BLaER1 treated with 17β-estradiol and CSF1 and Interleukin-3, amounts not matched to agents 10 nM and 100 nM (cell line): ENCODE measurements around the gene NOD1.

Experiments used
- H3K27ac ChIP-seq, 11 experiments: shearing (Covaris generic); formaldehyde crosslinking; 2 replicates each; pipeline ENCODE4 v1.8.1; 2022
- H3K27me3 ChIP-seq, 11 experiments: shearing (Covaris generic); formaldehyde crosslinking; 2 replicates each; pipeline ENCODE4 v1.8.1; 2022
- H3K36me3 ChIP-seq, 11 experiments: shearing (Covaris generic); formaldehyde crosslinking; 2 replicates each; pipeline ENCODE4 v1.8.1; 2022
- H3K4me1 ChIP-seq, 10 experiments: shearing (Covaris generic); formaldehyde crosslinking; 2 replicates each; pipeline ENCODE4 v1.8.1; 2022
- H3K4me2 ChIP-seq, 11 experiments: shearing (Covaris generic); formaldehyde crosslinking; 2 replicates each; pipeline ENCODE4 v1.8.1; 2022
- H3K4me3 ChIP-seq, 10 experiments: shearing (Covaris generic); formaldehyde crosslinking; 2 replicates each; pipeline ENCODE4 v1.8.1; 2022
- H3K9ac ChIP-seq, 11 experiments: shearing (Covaris generic); formaldehyde crosslinking; 2 replicates each; pipeline ENCODE4 v1.8.1; 2022
- H3K9me3 ChIP-seq, 11 experiments: shearing (Covaris generic); formaldehyde crosslinking; replicated peaks in 1 of 11; 2 replicates each; pipeline ENCODE4 v1.8.1; 2022
- H4K20me1 ChIP-seq, 11 experiments: shearing (Covaris generic); formaldehyde crosslinking; 2 replicates each; pipeline ENCODE4 v1.8.1; 2022
- Cebpa-rat ChIP-seq, 11 experiments: shearing (Covaris generic); IDR thresholded peaks; 2 replicates each; pipeline ENCODE4 v1.8.1; 2022

The NOD1 gene

DNA sequence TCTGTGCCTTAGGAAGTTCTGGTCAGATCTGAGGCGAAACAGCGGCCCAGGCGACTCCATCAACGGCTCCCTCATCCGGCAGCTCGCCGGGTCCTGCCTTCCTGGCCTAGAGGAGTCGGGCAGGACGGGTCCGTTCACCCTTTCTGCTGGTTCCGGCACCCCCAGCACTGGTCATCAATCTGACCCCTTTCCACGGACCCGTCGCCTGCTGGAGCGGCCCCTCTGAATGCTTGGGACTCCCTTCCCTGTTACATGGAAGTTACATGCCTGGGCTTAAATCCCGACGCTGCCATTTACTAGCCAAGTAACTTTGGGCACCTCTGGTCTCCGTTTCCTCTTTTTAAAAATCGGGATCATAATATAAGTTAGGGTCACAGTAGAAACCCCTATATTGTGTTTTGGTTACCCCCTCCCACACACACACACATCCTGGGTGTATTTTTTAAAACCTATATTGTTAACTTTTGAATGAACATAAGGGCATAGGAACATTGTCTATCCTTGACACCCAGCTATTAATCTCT is 26.7 kb upstream of the NOD1 start:
- no peaks in the 10 kb centered on the region for H3K27me3 ChIP-seq
- peak overlapping the region; percentile 61 to 95 (median 87) for H3K27ac ChIP-seq
- H3K36me3 ChIP-seq: peaks cover 0 to 23% (median 12%) of the 10 kb centered on the region in 11 experiments; a peak in 15 of 22 replicates
- peak overlapping the region; percentile 87 to 96 (median 92) for H3K4me2 ChIP-seq
- H3K9ac ChIP-seq: peak overlapping the region; percentile 79 to 94 (median 90)
- peak overlapping the region; percentile 84 to 97 (median 92) for H3K4me3 ChIP-seq
- peaks cover 23 to 33% (median 27%) of the 10 kb centered on the region in 10 experiments for H3K4me1 ChIP-seq
- H3K9me3 ChIP-seq: peaks cover 8 to 19% (median 13%) of the 10 kb centered on the region in 11 experiments; a peak in 18 of 22 replicates
- TF ChIP-seq Cebpa-rat (IDR thresholded peaks at IDR 0.05): no peak
- H4K20me1 ChIP-seq: peaks cover 0 to 18% (median 9%) of the 10 kb centered on the region in 11 experiments; a peak in 10 of 22 replicates

- H3K27ac ChIP-seq: peak within 1 kb of the TSS; percentile 61 to 95 (median 87)
- peaks cover 4 to 30% (median 16%) of the 10 kb centered on the region in 11 experiments; a peak in 19 of 22 replicates for H3K36me3 ChIP-seq
- TF ChIP-seq Cebpa-rat (IDR thresholded peaks at IDR 0.05): no peak; a peak in 1 of 22 replicates
- H3K4me1 ChIP-seq: peaks cover 23 to 33% (median 27%) of the 10 kb centered on the region in 10 experiments
- no peaks in the 10 kb centered on the region for H3K27me3 ChIP-seq
- peaks cover 0 to 18% (median 9%) of the 10 kb centered on the region in 11 experiments; a peak in 10 of 22 replicates for H4K20me1 ChIP-seq
- H3K4me2 ChIP-seq: peak within 1 kb of the TSS; percentile 91 to 98 (median 94)
- H3K4me3 ChIP-seq: peak within 1 kb of the TSS; percentile 84 to 97 (median 92)
- peaks cover 8 to 19% (median 13%) of the 10 kb centered on the region in 11 experiments; a peak in 18 of 22 replicates for H3K9me3 ChIP-seq
- H3K9ac ChIP-seq: peak within 1 kb of the TSS; percentile 86 to 94 (median 90)
Observed at GRCh38 chr7:30504301-30505173, 26.0 kb upstream of the NOD1 start, which contains the start of gene GGCT. Gene GGCT (minus strand): TSS chr7:30504829. CDS start chr7:30504709, 120 bp downstream.

DNA sequence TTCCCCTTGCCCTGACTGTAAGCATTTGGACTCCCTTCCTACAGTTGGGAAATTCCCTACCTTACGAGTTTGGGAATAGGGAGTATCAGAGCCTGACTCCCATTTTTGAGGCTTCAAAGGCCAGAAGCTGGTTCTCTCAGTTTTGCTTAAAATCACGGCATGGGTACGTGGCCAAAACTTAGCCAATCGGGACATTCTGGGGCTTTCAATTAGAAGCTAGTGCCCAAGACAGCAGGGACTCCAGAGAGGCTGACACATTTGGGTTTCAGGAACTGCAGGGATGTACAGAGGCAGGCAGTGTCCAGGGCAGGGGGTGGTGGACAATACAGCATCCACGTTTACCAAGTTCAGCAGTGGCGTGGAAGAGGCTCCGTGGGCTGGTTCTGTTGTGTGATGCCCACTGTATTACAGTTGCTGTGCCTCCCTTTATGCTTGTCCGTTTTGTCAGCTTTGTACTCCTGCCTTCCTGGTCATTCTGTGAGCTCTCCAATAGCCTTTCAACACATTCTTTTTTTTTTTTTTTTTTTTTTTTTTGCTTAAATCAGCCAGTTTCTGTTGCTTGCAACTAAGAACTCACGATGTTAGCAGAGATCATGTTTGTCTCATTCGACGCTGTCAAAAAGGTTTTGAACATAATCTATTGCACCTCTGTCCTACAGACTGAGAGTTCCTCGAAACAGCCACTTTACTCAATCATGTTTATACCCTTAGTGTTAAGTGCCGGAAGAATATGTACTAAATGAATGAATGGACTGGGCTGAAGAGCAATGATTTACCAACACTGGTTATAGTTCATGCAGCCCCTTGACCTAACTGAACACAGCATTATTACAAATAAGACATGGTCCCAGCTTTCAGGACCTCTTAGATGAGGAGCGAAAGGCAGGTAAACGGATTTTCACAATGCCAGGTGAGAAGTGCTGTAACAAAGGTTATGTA is 25.0 kb upstream of the NOD1 start:
- Histone ChIP-seq H3K4me2 (peak overlapping the region; percentile 79 to 98 (median 93)), H3K4me1 (peaks cover 23 to 33% (median 27%) of the 10 kb centered on the region in 10 experiments), H3K27ac (peak overlapping the region in 10 of 11 experiments; percentile 75 to 95 (median 88); a peak in 20 of 22 replicates), H3K9ac (peak overlapping the region; percentile 86 to 94 (median 90)), H4K20me1 (peaks cover 0 to 18% (median 9%) of the 10 kb centered on the region in 11 experiments; a peak in 10 of 22 replicates), H3K4me3 (peak overlapping the region; percentile 84 to 97 (median 92)), H3K9me3 (peaks cover 8 to 22% (median 16%) of the 10 kb centered on the region in 11 experiments; a peak in 18 of 22 replicates), H3K27me3 (no peaks in the 10 kb centered on the region), H3K36me3 (peaks cover 11 to 40% (median 26%) of the 10 kb centered on the region in 11 experiments)
- no peak for TF ChIP-seq Cebpa-rat (IDR thresholded peaks at IDR 0.05)

DNA sequence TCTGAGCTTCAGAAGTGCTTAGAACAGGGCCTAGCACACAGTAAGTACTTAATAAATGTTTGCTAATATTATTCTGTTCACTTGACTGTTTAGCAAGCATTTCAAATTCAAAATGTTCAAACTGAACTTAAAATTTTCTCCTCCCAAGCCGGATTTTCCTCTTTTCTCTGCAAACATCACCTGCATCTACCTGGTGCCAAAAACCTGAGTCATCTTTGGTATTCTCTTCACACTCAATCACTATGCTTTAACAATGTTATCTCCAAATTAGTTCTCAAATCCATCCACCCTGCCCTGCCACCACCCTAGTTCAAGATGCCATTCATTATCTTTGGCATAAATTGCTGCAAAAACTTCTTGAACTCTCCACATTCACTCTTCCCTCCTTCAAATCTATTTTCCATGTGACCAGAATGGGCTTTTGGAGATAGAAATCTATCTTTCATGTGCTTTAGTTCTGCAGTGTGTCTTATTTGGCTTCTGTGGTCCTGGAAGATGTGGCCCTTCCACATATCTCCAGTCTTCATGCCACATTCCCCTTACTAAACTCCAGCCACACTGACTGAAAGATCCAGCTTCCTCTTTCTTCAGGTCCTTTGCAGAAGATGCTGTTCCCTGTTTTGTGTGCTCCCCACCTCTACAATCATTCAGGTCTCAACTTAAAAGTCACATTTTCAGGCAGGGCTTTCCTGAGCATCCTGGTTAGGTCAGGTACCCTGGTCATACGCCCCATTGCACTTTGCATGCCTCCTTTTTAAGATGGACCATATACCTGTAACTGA is 24.1 kb upstream of the NOD1 start:
- peak overlapping the region in 7 of 10 experiments; percentile 84 to 97 (median 92); a peak in 7 of 20 replicates for H3K4me3 ChIP-seq
- peaks cover 23 to 33% (median 27%) of the 10 kb centered on the region in 10 experiments for H3K4me1 ChIP-seq
- H3K27me3 ChIP-seq: no peaks in the 10 kb centered on the region
- TF ChIP-seq Cebpa-rat (IDR thresholded peaks at IDR 0.05): no peak
- peaks cover 6 to 24% (median 15%) of the 10 kb centered on the region in 11 experiments; a peak in 18 of 22 replicates for H3K9me3 ChIP-seq
- peak overlapping the region; percentile 79 to 98 (median 93) for H3K4me2 ChIP-seq
- H3K36me3 ChIP-seq: peaks cover 16 to 47% (median 32%) of the 10 kb centered on the region in 11 experiments
- H3K27ac ChIP-seq: no peak overlapping the region
- H3K9ac ChIP-seq: peak overlapping the region in 3 of 11 experiments; percentile 90 to 94 (median 91); a peak in 2 of 22 replicates
- H4K20me1 ChIP-seq: peaks cover 0 to 18% (median 9%) of the 10 kb centered on the region in 11 experiments; a peak in 10 of 22 replicates

DNA sequence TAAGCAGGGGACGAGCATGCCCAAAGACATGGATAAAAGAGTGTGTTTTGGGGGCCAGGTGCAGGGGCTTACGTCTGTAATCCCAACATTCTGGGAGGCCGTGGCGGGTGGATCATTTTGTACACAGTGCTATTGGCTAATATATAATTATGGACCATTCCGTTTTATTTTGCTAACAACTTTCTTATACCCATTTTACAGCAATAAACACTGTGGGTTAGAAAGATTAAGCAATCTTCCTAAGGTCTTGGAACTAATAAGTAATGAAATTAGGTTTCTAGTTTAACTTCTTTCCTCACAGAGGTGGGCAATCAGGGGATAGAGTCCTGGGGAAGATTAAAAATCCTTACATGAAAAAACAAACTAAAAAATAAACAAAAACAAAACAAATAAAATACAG is 22.7 kb upstream of the NOD1 start:
- no peak overlapping the region for H3K9ac ChIP-seq
- H3K27me3 ChIP-seq: no peaks in the 10 kb centered on the region
- H3K36me3 ChIP-seq: peaks cover 30 to 61% (median 45%) of the 10 kb centered on the region in 11 experiments
- H3K4me1 ChIP-seq: peaks cover 23 to 33% (median 27%) of the 10 kb centered on the region in 10 experiments
- H3K27ac ChIP-seq: no peak overlapping the region
- TF ChIP-seq Cebpa-rat (IDR thresholded peaks at IDR 0.05): no peak
- H3K4me3 ChIP-seq: no peak overlapping the region
- H3K9me3 ChIP-seq: peaks cover 0 to 25% (median 16%) of the 10 kb centered on the region in 11 experiments; a peak in 17 of 22 replicates
- H4K20me1 ChIP-seq: peaks cover 0 to 18% (median 9%) of the 10 kb centered on the region in 11 experiments; a peak in 10 of 22 replicates
- H3K4me2 ChIP-seq: no peak overlapping the region

DNA sequence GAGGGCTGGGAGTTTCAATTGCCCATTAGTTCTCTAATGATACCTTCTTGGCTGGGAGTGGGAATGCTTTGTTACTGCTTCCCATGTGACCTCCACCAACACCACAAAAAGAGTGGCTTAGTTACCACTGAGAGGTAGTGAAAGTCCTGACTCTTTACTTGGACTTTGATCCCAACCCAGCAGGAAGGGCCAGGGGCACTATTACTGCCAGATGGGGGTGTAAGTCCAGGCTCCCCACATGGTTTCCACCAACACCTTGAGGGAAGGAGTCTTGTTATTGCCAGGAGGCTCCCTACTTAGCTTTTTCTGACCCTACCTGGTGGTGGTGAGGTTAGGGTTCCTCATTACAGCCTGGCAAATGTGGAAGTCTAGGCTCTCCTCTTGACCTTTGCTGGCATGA is 14.6 kb upstream of the NOD1 start:
- no peak overlapping the region for H3K4me3 ChIP-seq
- no peaks in the 10 kb centered on the region for H4K20me1 ChIP-seq
- H3K4me2 ChIP-seq: no peak overlapping the region
- no peak overlapping the region for H3K27ac ChIP-seq
- no peaks in the 10 kb centered on the region for H3K27me3 ChIP-seq
- H3K4me1 ChIP-seq: no peaks in the 10 kb centered on the region
- peaks cover 29 to 47% (median 37%) of the 10 kb centered on the region in 11 experiments for H3K36me3 ChIP-seq
- peaks cover 37 to 67% (median 64%) of the 10 kb centered on the region in 11 experiments for H3K9me3 ChIP-seq
- no peak overlapping the region for H3K9ac ChIP-seq
- TF ChIP-seq Cebpa-rat (IDR thresholded peaks at IDR 0.05): no peak

DNA sequence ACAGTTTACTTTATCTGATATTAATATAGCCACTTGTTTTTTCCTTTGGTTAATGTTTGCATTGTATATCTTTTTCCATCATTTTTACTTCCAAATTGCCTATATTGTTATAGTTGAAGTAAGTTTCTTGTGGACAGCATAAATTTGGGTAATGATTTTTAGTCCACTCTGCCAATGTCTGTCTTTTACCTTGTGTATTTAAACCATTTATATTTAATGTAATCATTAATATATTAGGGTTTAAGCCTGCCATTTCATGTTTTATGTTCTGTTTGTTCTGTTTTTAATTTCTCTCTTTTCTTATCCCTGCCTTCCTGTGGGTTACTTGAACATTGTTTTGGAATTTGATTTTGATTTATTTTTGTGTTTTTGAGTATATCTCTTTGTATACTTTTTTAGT is 12.8 kb upstream of the NOD1 start:
- Histone ChIP-seq H3K4me1 (no peaks in the 10 kb centered on the region), H3K27ac (no peak overlapping the region), H3K4me2 (no peak overlapping the region), H3K27me3 (no peaks in the 10 kb centered on the region), H3K36me3 (peaks cover 14 to 30% (median 22%) of the 10 kb centered on the region in 11 experiments; a peak in 21 of 22 replicates), H3K9ac (no peak overlapping the region), H4K20me1 (no peaks in the 10 kb centered on the region), H3K9me3 (peaks cover 37 to 57% (median 52%) of the 10 kb centered on the region in 11 experiments), H3K4me3 (no peak overlapping the region)
- no peak for TF ChIP-seq Cebpa-rat (IDR thresholded peaks at IDR 0.05)
